HepG2 (cell line): ENCODE results near the gene BTAF1. TPM values are rescaled to one million over a fixed set of nuclear protein-coding genes. Genes with fewer than 3 reads are reported as not detected.

Source experiments
- AKNA ChIP-seq: sonication (generic); formaldehyde crosslinking; IDR thresholded peaks from 2 replicates; pipeline ENCODE4 v1.4.0; 2020; ENCODE audit warnings: missing genetic modification reagents, borderline replicate concordance
- FOSL2 ChIP-seq: sonication (generic); formaldehyde crosslinking; IDR thresholded peaks from 2 replicates; pipeline ENCODE4 v1.4.0; 2020; ENCODE audit warnings: missing genetic modification reagents
- HMGXB3 ChIP-seq: sonication (generic); formaldehyde crosslinking; IDR thresholded peaks from 2 replicates; pipeline ENCODE4 v1.4.0; 2020; ENCODE audit warnings: missing genetic modification reagents, borderline replicate concordance
- HOXA9 ChIP-seq: sonication (generic); formaldehyde crosslinking; IDR thresholded peaks from 2 replicates; pipeline ENCODE4 v1.8.1; 2022; ENCODE audit warnings: missing genetic modification reagents, mild to moderate bottlenecking, moderate library complexity, borderline replicate concordance
- IRF2 ChIP-seq: IDR thresholded peaks from 2 replicates; pipeline ENCODE4 v1.6.1; 2018; ENCODE audit warnings: missing genetic modification reagents, missing compliant biosample characterization
- RXRB ChIP-seq: IDR thresholded peaks from 2 replicates; pipeline ENCODE4 v1.6.1; 2016; ENCODE audit warnings: borderline replicate concordance, missing genetic modification reagents, missing compliant biosample characterization
- SOX13 ChIP-seq, 3 experiments: fragments of 450-650 bp in 1 of 3; sonication (generic) in 1 of 3; formaldehyde crosslinking in 1 of 3; IDR thresholded peaks in 2 of 3; conservative IDR thresholded peaks in 1 of 3; 2 replicates each; pipeline versions ENCODE4 v1.5.0 to v1.6.1; 2016 to 2020; ENCODE audit warnings: antibody characterized with exemption in 1 of 3, mild to moderate bottlenecking in 1 of 3, missing compliant biosample characterization in 1 of 3, missing genetic modification reagents in 1 of 3, moderate library complexity in 1 of 3
- SRY ChIP-seq: sonication (generic); formaldehyde crosslinking; IDR thresholded peaks from 2 replicates; pipeline ENCODE4 v1.8.0; 2022; ENCODE audit warnings: mild to moderate bottlenecking, missing genetic modification reagents
- STAT5B ChIP-seq: sonication (generic); formaldehyde crosslinking; IDR thresholded peaks from 2 replicates; pipeline ENCODE4 v1.4.0; 2020; ENCODE audit warnings: missing genetic modification reagents
- STAT6 ChIP-seq: sonication (generic); formaldehyde crosslinking; IDR thresholded peaks from 2 replicates; pipeline ENCODE4 v1.4.0; 2020; ENCODE audit warnings: missing genetic modification reagents, mild to moderate bottlenecking, borderline replicate concordance
- ZNF563 ChIP-seq: sonication (generic); formaldehyde crosslinking; IDR thresholded peaks from 2 replicates; pipeline ENCODE4 v1.8.0; 2022; ENCODE audit warnings: mild to moderate bottlenecking, moderate library complexity, missing genetic modification reagents
- polyA plus RNA-seq, 8 experiments: library from polyadenylated mRNA; depleted of rRNA in 3 of 8; stranded (reverse) in 7 of 8; unstranded in 1 of 8; fragments of >200 nt; fragmentation: Illumina TruSeq in 4 of 8; extraction: Trizol in 4 of 8; gene quantifications; 2 replicates each; pipeline versions ENCODE4 v1.2.1 to v1.2.3, GENCODE V29; 2011 to 2016; ENCODE audit warnings: low read depth in 4 of 8, missing spikeins in 1 of 8, mixed read lengths in 1 of 8; ENCODE audit not compliant: insufficient read depth in 1 of 8
- total RNA-seq, 5 experiments: library from RNA; depleted of rRNA; stranded (reverse); fragments of >200 nt; fragmentation: Illumina TruSeq; extraction: Trizol; gene quantifications; 2 replicates each; pipeline ENCODE4 v1.2.3, GENCODE V29; 2016; ENCODE audit warnings: low read depth in 1 of 5

Gene BTAF1
- total and polyA plus RNA-seq, 2 of the 13 experiments (the other 11 are each of a cell fraction or from before 2014, with no cell fraction given): 38.6 to 54.1 TPM

GRCh38 chr10:91923371-91924211 is at the start of gene BTAF1 (continued):
- TF ChIP-seq ZNF563 (CRISPR knock-in tag): peak; percentile 93
- no peak; the same call in 1 of the 2 replicates for TF ChIP-seq SOX13 (IDR thresholded peaks at IDR 0.05)
- TF ChIP-seq SOX13 (CRISPR knock-in tag; conservative IDR thresholded peaks at IDR 0.05 in 1 of 2, IDR thresholded peaks at IDR 0.05 in 1 of 2): peak in 1 of 2 experiments; percentile 21; a peak in 1 of 4 replicates
- TF ChIP-seq STAT5B (CRISPR knock-in tag): no peak
- peak; percentile 51; the same call in 1 of the 2 replicates for TF ChIP-seq RXRB (CRISPR knock-in tag)
- peak; percentile 65 for TF ChIP-seq FOSL2 (CRISPR knock-in tag)
- peak; percentile 62; the same call in 1 of the 2 replicates for TF ChIP-seq HMGXB3 (CRISPR knock-in tag)
- TF ChIP-seq IRF2 (CRISPR knock-in tag): peak; percentile 79
- TF ChIP-seq AKNA (CRISPR knock-in tag): no peak; the same call in 1 of the 2 replicates
- peak; percentile 38; the same call in 1 of the 2 replicates for TF ChIP-seq STAT6
- TF ChIP-seq SRY (CRISPR knock-in tag): peak; percentile 97
- 0 out of 2 replicates have a peak, but pooled peaks have one; percentile 48 for TF ChIP-seq HOXA9 (CRISPR knock-in tag)
